CD8-positive, alpha-beta memory T cell (primary cell): ENCODE data around the gene AKAP9. TPM values are rescaled to one million over a fixed set of nuclear protein-coding genes. Genes with fewer than 3 reads are reported as not detected.
"Not testable (repeated sequence)": the region's sequence is repeated elsewhere in the genome, so short reads cannot be mapped to it uniquely, and the experiment has no call there.

Source experiments
- CTCF ChIA-PET: fragments of 350-600 bp; sonication (Branson Sonifier 250); formaldehyde crosslinking; loops from one replicate; lab custom pipeline; 2021; ENCODE audit warnings: antibody characterized with exemption; lab: Charles Lee
- POLR2A ChIA-PET: fragments of 350-600 bp; sonication (Branson Sonifier 250); formaldehyde crosslinking; loops from one replicate; lab custom pipeline; 2021; ENCODE audit warnings: antibody characterized with exemption; lab: Charles Lee
- DNase-seq, 5 donors: peaks; one replicate each; pipeline versions ENCODE4 v3.0.0 to v3.0.0-alpha.2; 2020 to 2022; ENCODE audit warnings: mixed read lengths in 1 of 5
- H3K27ac ChIP-seq: one replicate; pipeline ENCODE4 v1.7.0; 2013; ENCODE audit warnings: low read depth, mild to moderate bottlenecking, low read length, moderate library complexity
- H3K27me3 ChIP-seq: 2 replicates; pipeline ENCODE4 v1.7.0; 2013; ENCODE audit warnings: low read length, mild to moderate bottlenecking; ENCODE audit not compliant: insufficient read depth, poor library complexity, severe bottlenecking
- H3K36me3 ChIP-seq: 2 replicates; pipeline ENCODE4 v1.7.0; 2013; ENCODE audit warnings: mild to moderate bottlenecking, low read length, moderate library complexity; ENCODE audit not compliant: insufficient read depth
- H3K4me1 ChIP-seq: 2 replicates; pipeline ENCODE4 v1.7.0; 2013; ENCODE audit warnings: mild to moderate bottlenecking, low read length, moderate library complexity; ENCODE audit not compliant: insufficient read depth
- H3K4me3 ChIP-seq: 2 replicates; pipeline ENCODE4 v1.7.0; 2013; ENCODE audit warnings: mild to moderate bottlenecking, low read length
- H3K9me3 ChIP-seq: 2 replicates; pipeline ENCODE4 v1.7.0; 2013; ENCODE audit warnings: mild to moderate bottlenecking, low read length
- H3K27ac Mint-ChIP-seq, 8 donors: one replicate each; pipeline ENCODE4 v1.8.0; 2020 to 2021; ENCODE audit warnings: mixed read lengths in 8 of 8, mild to moderate bottlenecking in 6 of 8, inconsistent platforms in 3 of 8, moderate library complexity in 3 of 8
- H3K27me3 Mint-ChIP-seq, 2 donors: one replicate each; pipeline ENCODE4 v1.8.0; 2020 to 2021; ENCODE audit warnings: mixed read lengths in 2 of 2, mild to moderate bottlenecking in 1 of 2, moderate library complexity in 1 of 2
- H3K36me3 Mint-ChIP-seq, 3 donors: one replicate each; pipeline ENCODE4 v1.8.0; 2020 to 2021; ENCODE audit warnings: mixed read lengths in 3 of 3, inconsistent platforms in 1 of 3, mild to moderate bottlenecking in 1 of 3
- H3K4me1 Mint-ChIP-seq, 3 donors: one replicate each; pipeline ENCODE4 v1.8.0; 2020 to 2021; ENCODE audit warnings: mixed read lengths in 3 of 3, inconsistent platforms in 1 of 3, mild to moderate bottlenecking in 1 of 3
- H3K4me3 Mint-ChIP-seq, 7 donors: one replicate each; pipeline ENCODE4 v1.8.0; 2020 to 2021; ENCODE audit warnings: mixed read lengths in 7 of 7, mild to moderate bottlenecking in 6 of 7, moderate library complexity in 4 of 7, inconsistent platforms in 2 of 7
- H3K9me3 Mint-ChIP-seq, 5 donors: one replicate each; pipeline ENCODE4 v1.8.0; 2020 to 2022; ENCODE audit warnings: mixed read lengths in 5 of 5, mild to moderate bottlenecking in 3 of 5, moderate library complexity in 2 of 5, inconsistent platforms in 1 of 5
- polyA plus RNA-seq: library from polyadenylated mRNA; unstranded; fragments of 300-500 nt; fragmentation: Illumina TruSeq; gene quantifications from one replicate; pipeline ENCODE4 v1.2.3, GENCODE V29; 2021
- total RNA-seq, 2 experiments: library from RNA; stranded (reverse); gene quantifications; one replicate each; pipeline ENCODE4 v1.2.3, GENCODE V29; 2021

AKAP9 gene
- total and polyA plus RNA-seq, 3 experiments from 2014 or later, result 34.9 to 49.2 (median 40.3) TPM

DNA sequence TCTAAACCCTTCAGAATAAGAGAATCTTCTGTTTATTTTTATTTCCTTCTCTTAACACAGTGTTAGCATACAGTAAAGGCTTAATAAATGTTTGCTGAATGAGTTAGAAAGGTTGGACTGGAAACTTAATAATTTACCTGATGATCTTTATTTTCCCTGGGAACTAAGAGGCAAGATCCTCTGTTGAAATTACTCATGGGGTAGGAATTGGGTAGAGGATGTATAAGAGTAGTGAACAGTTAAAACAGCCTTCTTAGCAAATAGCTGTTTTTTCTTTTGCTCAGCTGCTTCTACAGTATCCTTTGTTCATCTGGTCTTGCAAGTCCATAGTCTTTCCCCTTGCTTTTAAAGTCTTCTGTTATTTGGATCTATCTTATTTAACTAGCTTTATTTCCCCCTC is 80.0 kb downstream of the AKAP9 start:
- H3K4me1 Mint-ChIP-seq, result peaks cover 0 to 3% (median 0%) of the 10 kb centered on the region in 3 donors
- H3K27ac Mint-ChIP-seq, result peak overlapping the region in 5 of 8 donors; percentile 1 to 17 (median 3)
- H3K4me3 Mint-ChIP-seq, result no peak overlapping the region
- DNase-seq, result no peak
- ChIA-PET CTCF (no interaction called here), POLR2A (no interaction called here)
- H3K9me3 Mint-ChIP-seq, result no peaks in the 10 kb centered on the region
- no peaks in the 10 kb centered on the region for H3K27me3 ChIP-seq
- H3K36me3 ChIP-seq, result peaks cover 31% of the 10 kb centered on the region
- H3K27me3 Mint-ChIP-seq, result no peaks in the 10 kb centered on the region
- no peak overlapping the region for H3K27ac ChIP-seq
- no peaks in the 10 kb centered on the region for H3K4me1 ChIP-seq
- no peaks in the 10 kb centered on the region for H3K9me3 ChIP-seq
- H3K36me3 Mint-ChIP-seq, result peaks cover 13 to 73% (median 33%) of the 10 kb centered on the region in 3 donors
- H3K4me3 ChIP-seq, result no peak overlapping the region

DNA sequence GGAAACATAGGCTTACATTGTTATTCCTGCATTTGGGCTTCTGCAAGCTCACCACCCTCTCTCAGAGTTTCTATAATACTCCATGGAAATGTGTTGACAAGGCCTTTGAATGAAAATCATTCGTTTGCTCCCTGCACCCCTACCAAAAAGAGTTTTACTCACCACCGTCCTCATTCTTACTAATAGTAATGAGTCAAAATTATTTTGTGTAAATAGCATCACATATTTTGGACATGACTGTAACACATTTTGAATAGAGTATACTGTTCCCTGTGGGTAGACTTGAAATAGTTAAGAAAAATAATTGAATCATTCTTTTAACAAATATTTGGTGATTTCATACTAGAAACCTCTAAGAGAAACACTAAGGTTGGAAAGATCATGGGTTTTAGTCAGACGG is 84.6 kb downstream of the AKAP9 start:
- no peaks in the 10 kb centered on the region for H3K9me3 ChIP-seq
- Mint-ChIP-seq H3K27ac (no peak overlapping the region), H3K4me3 (no peak overlapping the region), H3K27me3 (no peaks in the 10 kb centered on the region), H3K9me3 (no peaks in the 10 kb centered on the region), H3K36me3 (peaks cover 25 to 69% (median 31%) of the 10 kb centered on the region in 3 donors), H3K4me1 (peaks cover 0 to 3% (median 0%) of the 10 kb centered on the region in 3 donors)
- no peaks in the 10 kb centered on the region for H3K4me1 ChIP-seq
- CTCF ChIA-PET, result no interaction called here
- H3K4me3 ChIP-seq, result no peak overlapping the region
- no peak for DNase-seq
- no peak overlapping the region for H3K27ac ChIP-seq
- no peaks in the 10 kb centered on the region for H3K27me3 ChIP-seq
- POLR2A ChIA-PET, result no interaction called here
- peaks cover 28% of the 10 kb centered on the region for H3K36me3 ChIP-seq

DNA sequence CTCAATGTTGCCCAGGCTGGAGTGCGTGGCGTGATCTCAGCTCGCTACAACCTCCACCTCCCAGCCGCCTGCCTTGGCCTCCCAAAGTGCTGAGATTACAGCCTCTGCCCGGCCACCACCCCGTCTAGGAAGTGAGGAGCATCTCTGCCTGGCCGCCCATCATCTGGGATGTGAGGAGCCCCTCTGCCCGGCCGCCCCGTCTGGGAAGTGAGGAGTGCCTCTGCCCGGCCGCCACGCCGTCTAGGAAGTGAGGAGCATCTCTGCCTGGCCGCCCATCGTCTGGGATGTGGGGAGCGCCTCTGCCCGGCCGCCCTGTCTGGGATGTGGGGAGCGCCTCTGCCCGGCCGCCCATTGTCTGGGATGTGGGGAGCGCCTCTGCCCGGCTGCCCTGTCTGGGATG is 86.0 kb downstream of the AKAP9 start:
- CTCF ChIA-PET, H3K4me3 Mint-ChIP-seq, H3K4me1 ChIP-seq, DNase-seq, H3K4me3 ChIP-seq, POLR2A ChIA-PET, H3K27ac ChIP-seq, H3K4me1 Mint-ChIP-seq, H3K9me3 ChIP-seq, H3K27me3 ChIP-seq, H3K27me3 Mint-ChIP-seq, H3K9me3 Mint-ChIP-seq: not testable (repeated sequence)
- peaks cover 21% of the 10 kb centered on the region for H3K36me3 ChIP-seq
- H3K36me3 Mint-ChIP-seq, result peaks cover 22 to 68% (median 29%) of the 10 kb centered on the region in 3 donors
- H3K27ac Mint-ChIP-seq, result peak overlapping the region in 1 of 8 donors; percentile 24

DNA sequence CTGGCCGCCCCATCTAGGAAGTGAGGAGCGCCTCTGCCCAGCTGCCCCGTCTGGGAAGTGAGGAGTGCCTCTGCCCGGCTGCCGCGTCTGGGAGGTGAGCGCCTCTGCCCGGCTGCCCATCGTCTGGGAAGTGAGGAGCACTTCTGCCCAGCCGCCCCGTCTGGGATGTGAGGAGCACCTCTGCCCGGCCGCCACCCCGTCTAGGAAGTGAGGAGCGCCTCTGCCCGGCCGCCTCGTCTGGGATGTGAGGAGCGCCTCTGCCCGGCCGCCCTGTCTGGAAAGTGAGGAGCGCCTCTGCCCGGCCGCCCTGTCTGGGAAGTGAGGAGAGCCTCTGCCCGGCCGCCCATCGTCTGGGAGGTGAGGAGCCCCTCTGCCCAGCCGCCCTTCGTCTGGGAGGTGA is 86.5 kb downstream of the AKAP9 start:
- H3K27me3 ChIP-seq, H3K4me1 Mint-ChIP-seq, H3K27ac Mint-ChIP-seq, H3K4me1 ChIP-seq, POLR2A ChIA-PET, H3K27ac ChIP-seq, H3K9me3 Mint-ChIP-seq, H3K9me3 ChIP-seq, H3K4me3 Mint-ChIP-seq, H3K27me3 Mint-ChIP-seq, H3K4me3 ChIP-seq, DNase-seq, CTCF ChIA-PET: not testable (repeated sequence)
- peaks cover 25% of the 10 kb centered on the region for H3K36me3 ChIP-seq
- H3K36me3 Mint-ChIP-seq, result peaks cover 22 to 70% (median 26%) of the 10 kb centered on the region in 3 donors

DNA sequence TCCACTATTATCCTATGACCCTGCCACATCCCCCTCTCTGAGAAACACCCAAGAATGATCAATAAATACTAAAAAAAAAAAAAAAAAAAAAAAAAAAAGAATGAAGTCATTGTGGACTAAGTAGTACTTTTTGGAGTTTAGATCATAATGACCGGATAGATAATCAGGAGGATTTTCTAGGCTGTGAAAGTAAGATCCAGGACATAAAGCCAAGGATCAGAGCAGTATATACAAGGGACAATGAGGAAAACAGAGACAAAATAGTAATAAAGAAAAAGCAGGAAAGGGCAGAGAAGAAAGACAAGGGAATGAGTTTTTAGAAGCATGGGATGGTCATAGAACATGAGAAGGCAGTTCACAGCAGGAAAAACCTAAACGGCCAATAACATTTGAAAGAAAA is 87.6 kb downstream of the AKAP9 start:
- no peak overlapping the region for H3K27ac ChIP-seq
- no peak for DNase-seq
- no peaks in the 10 kb centered on the region for H3K4me1 ChIP-seq
- ChIA-PET CTCF (no interaction called here), POLR2A (no interaction called here)
- H3K27me3 ChIP-seq, result no peaks in the 10 kb centered on the region
- peak overlapping the region in 4 of 8 donors; percentile 30 to 80 (median 40) for H3K27ac Mint-ChIP-seq
- no peak overlapping the region for H3K4me3 ChIP-seq
- no peaks in the 10 kb centered on the region for H3K27me3 Mint-ChIP-seq
- no peaks in the 10 kb centered on the region for H3K4me1 Mint-ChIP-seq
- H3K9me3 Mint-ChIP-seq, result no peaks in the 10 kb centered on the region
- H3K36me3 Mint-ChIP-seq, result peaks cover 21 to 69% (median 23%) of the 10 kb centered on the region in 3 donors
- H3K36me3 ChIP-seq, result peaks cover 20% of the 10 kb centered on the region
- no peak overlapping the region for H3K4me3 Mint-ChIP-seq
- no peaks in the 10 kb centered on the region for H3K9me3 ChIP-seq

DNA sequence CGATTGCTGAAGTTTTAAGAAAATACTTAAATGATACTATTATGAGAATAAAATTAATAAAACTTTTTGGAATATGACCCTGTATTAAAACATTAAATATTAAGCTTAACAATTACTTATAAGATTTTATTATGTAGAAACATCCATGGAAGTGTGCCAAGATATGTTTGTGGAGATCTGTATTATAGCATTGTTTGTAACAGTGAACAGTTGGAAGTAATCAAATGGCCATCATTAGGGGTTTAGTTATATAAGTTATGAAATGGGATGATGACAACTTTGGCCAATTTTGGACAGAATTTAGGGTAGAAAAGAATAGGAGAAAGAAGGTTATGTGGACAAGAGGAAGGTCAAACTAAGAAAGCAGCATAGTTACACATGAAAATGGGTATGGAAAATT is 88.0 kb downstream of the AKAP9 start:
- POLR2A ChIA-PET, result no interaction called here
- Mint-ChIP-seq H3K4me3 (no peak overlapping the region), H3K27ac (peak overlapping the region in 2 of 8 donors; percentile 20 to 44), H3K36me3 (peaks cover 17 to 66% (median 19%) of the 10 kb centered on the region in 3 donors), H3K27me3 (no peaks in the 10 kb centered on the region), H3K4me1 (peaks cover 0 to under 1% (median 0%) of the 10 kb centered on the region in 3 donors), H3K9me3 (no peaks in the 10 kb centered on the region)
- Histone ChIP-seq H3K4me3 (no peak overlapping the region), H3K4me1 (no peaks in the 10 kb centered on the region), H3K36me3 (peaks cover 15% of the 10 kb centered on the region), H3K9me3 (no peaks in the 10 kb centered on the region), H3K27me3 (no peaks in the 10 kb centered on the region), H3K27ac (no peak overlapping the region)
- CTCF ChIA-PET, result no interaction called here
- no peak for DNase-seq

DNA sequence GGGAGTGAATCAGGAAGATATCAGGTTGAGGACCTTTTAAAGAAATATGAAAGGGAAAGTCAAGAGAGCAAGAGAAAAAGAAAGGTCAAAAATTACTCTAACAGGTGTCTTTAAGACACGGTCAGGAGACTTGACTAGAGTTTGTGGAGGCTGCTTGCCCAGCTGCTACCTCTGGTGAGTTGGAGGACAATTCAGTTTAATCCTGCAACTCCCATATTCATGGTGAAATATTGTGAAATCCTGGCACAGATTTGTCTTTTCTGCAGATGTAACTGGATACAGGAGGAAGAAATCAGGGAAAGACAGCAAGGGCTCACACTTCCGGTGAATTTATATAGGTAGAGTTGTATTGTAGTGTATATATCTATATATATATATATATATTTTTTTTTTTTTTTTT is 93.5 kb downstream of the AKAP9 start:
- POLR2A ChIA-PET, result no interaction called here
- Mint-ChIP-seq H3K4me3 (no peak overlapping the region), H3K4me1 (peaks cover 0 to 4% (median 3%) of the 10 kb centered on the region in 3 donors), H3K36me3 (peaks cover 5 to 60% (median 24%) of the 10 kb centered on the region in 3 donors), H3K27ac (peak overlapping the region in 5 of 8 donors; percentile 4 to 47 (median 9)), H3K27me3 (no peaks in the 10 kb centered on the region), H3K9me3 (no peaks in the 10 kb centered on the region)
- H3K36me3 ChIP-seq, result peaks cover 11% of the 10 kb centered on the region
- H3K27ac ChIP-seq, result no peak overlapping the region
- no peak overlapping the region for H3K4me3 ChIP-seq
- CTCF ChIA-PET, result no interaction called here
- no peaks in the 10 kb centered on the region for H3K4me1 ChIP-seq
- H3K9me3 ChIP-seq, result no peaks in the 10 kb centered on the region
- no peak for DNase-seq
- H3K27me3 ChIP-seq, result no peaks in the 10 kb centered on the region

DNA sequence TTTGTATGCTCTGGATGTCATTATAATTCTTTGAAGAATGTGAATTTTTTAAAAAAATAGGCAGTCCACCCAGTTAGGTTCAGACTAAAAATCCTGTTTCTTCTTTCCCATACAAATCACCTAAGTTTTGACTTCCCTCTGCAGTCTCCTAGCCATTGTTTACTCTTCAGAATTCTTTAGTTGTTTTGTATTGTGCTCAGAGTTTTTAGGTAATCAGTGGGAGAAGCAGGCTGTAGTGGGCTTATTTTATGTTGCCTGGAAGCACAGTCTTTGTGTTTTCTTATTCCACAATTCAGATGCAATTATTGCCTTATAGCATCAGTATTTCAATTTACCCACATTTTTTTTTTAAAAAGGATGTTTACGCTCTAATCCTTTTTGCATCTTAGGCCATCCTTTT is 94.9 kb downstream of the AKAP9 start:
- H3K27ac Mint-ChIP-seq, result peak overlapping the region in 1 of 8 donors; percentile 32
- H3K4me1 Mint-ChIP-seq, result peaks cover 0 to 4% (median 3%) of the 10 kb centered on the region in 3 donors
- H3K27me3 ChIP-seq, result no peaks in the 10 kb centered on the region
- no peak overlapping the region for H3K27ac ChIP-seq
- no peaks in the 10 kb centered on the region for H3K9me3 Mint-ChIP-seq
- peaks cover 14% of the 10 kb centered on the region for H3K36me3 ChIP-seq
- peaks cover 5 to 55% (median 23%) of the 10 kb centered on the region in 3 donors for H3K36me3 Mint-ChIP-seq
- no peak overlapping the region for H3K4me3 Mint-ChIP-seq
- no peaks in the 10 kb centered on the region for H3K27me3 Mint-ChIP-seq
- ChIA-PET POLR2A (interaction anchor here (0.6 kb wide), 1 partner anchor 89 kb away, joined by 4 read pairs; no protein-coding TSS in a partner anchor), CTCF (no interaction called here)
- H3K9me3 ChIP-seq, result no peaks in the 10 kb centered on the region
- H3K4me3 ChIP-seq, result no peak overlapping the region
- H3K4me1 ChIP-seq, result no peaks in the 10 kb centered on the region
- DNase-seq, result no peak
